MM.1S (cell line): Measurements from ENCODE around the gene SCFD2.

ENCODE experiments used
- DNase-seq: peaks from one replicate; pipeline ENCODE4 v3.0.0-alpha.2; 2015
- H2AFZ ChIP-seq: fragments of 300-600 bp; sonication (generic); 2 replicates; pipeline ENCODE4 v1.6.0; 2016; ENCODE audit warnings: antibody characterized with exemption, low read length
- H3F3A ChIP-seq: fragments of 300-600 bp; sonication (generic); 2 replicates; pipeline ENCODE4 v1.6.1; 2016; ENCODE audit warnings: mild to moderate bottlenecking, antibody characterized with exemption, low read length, moderate library complexity, mixed read lengths; ENCODE audit not compliant: insufficient read depth
- H3K27ac ChIP-seq: fragments of 300-600 bp; sonication (generic); 2 replicates; pipeline ENCODE4 v1.5.1; 2016; ENCODE audit warnings: mild to moderate bottlenecking, low read length
- H3K27me3 ChIP-seq: fragments of 300-600 bp; sonication (generic); replicated peaks from 2 replicates; pipeline ENCODE4 v1.6.0; 2016; ENCODE audit warnings: low read length; ENCODE audit not compliant: insufficient read depth
- H3K36me3 ChIP-seq: fragments of 300-600 bp; sonication (generic); replicated peaks from 2 replicates; pipeline ENCODE4 v1.6.1; 2016; ENCODE audit warnings: mild to moderate bottlenecking, low read length, mixed read lengths; ENCODE audit not compliant: insufficient read depth
- H3K4me1 ChIP-seq: fragments of 300-600 bp; sonication (generic); 2 replicates; pipeline ENCODE4 v1.6.1; 2016; ENCODE audit warnings: low read length, mixed read lengths
- H3K4me2 ChIP-seq: fragments of 300-600 bp; sonication (generic); 2 replicates; pipeline ENCODE4 v1.6.0; 2016; ENCODE audit warnings: low read depth, low read length
- H3K4me3 ChIP-seq: fragments of 300-600 bp; sonication (generic); 2 replicates; pipeline ENCODE4 v1.5.1; 2016; ENCODE audit warnings: low read length, mixed read lengths
- H3K79me2 ChIP-seq: fragments of 300-600 bp; sonication (generic); 2 replicates; pipeline ENCODE4 v1.6.1; 2016; ENCODE audit warnings: mixed run types, low read length, mixed read lengths
- H3K9ac ChIP-seq: fragments of 300-600 bp; sonication (generic); 2 replicates; pipeline ENCODE4 v1.6.1; 2016; ENCODE audit warnings: low read length, mixed read lengths
- H3K9me2 ChIP-seq: fragments of 300-600 bp; sonication (generic); replicated peaks from 2 replicates; pipeline ENCODE4 v1.6.1; 2016; ENCODE audit warnings: mild to moderate bottlenecking, low read length, mixed read lengths; ENCODE audit not compliant: insufficient read depth
- H3K9me3 ChIP-seq: fragments of 300-600 bp; sonication (generic); replicated peaks from 2 replicates; pipeline ENCODE4 v1.6.1; 2016; ENCODE audit warnings: mild to moderate bottlenecking, low read length, mixed read lengths; ENCODE audit not compliant: insufficient read depth
- H4K20me1 ChIP-seq: fragments of 300-600 bp; sonication (generic); 2 replicates; pipeline ENCODE4 v1.6.1; 2016; ENCODE audit warnings: mild to moderate bottlenecking, low read length, moderate library complexity, mixed read lengths; ENCODE audit not compliant: insufficient read depth
- CTCF ChIP-seq: fragments of 300-600 bp; sonication (generic); IDR thresholded peaks from 2 replicates; pipeline ENCODE4 v1.5.1; 2016; ENCODE audit warnings: antibody characterized with exemption, low read length, mixed read lengths
- EZH2 ChIP-seq: fragments of 300-600 bp; sonication (generic); optimal IDR thresholded peaks from 2 replicates; pipeline ENCODE3; 2017; ENCODE audit warnings: low read depth, mild to moderate bottlenecking, antibody characterized with exemption, low read length, mixed read lengths
- EZH2phosphoT487 ChIP-seq: fragments of 300-600 bp; sonication (generic); IDR thresholded peaks from 2 replicates; pipeline ENCODE4 v1.6.1; 2018; ENCODE audit warnings: antibody characterized with exemption, low read length

The SCFD2 gene

GRCh38 chr4:52868133-52868532 is 497.7 kb downstream of the SCFD2 start:
- TF ChIP-seq EZH2phosphoT487, result no peak
- TF ChIP-seq CTCF, result no peak
- no peak for TF ChIP-seq EZH2
- H3F3A ChIP-seq, result no peaks in the 10 kb centered on the region
- H4K20me1 ChIP-seq, result no peaks in the 10 kb centered on the region
- no peaks in the 10 kb centered on the region for H3K79me2 ChIP-seq
- no peak overlapping the region for H3K9ac ChIP-seq
- no peaks in the 10 kb centered on the region for H3K36me3 ChIP-seq
- H3K4me2 ChIP-seq, result no peak overlapping the region
- H3K27ac ChIP-seq, result no peak overlapping the region
- H3K4me1 ChIP-seq, result no peaks in the 10 kb centered on the region
- no peak overlapping the region for H3K4me3 ChIP-seq
- H3K9me2 ChIP-seq, result no peaks in the 10 kb centered on the region
- DNase-seq, result no peak
- no peaks in the 10 kb centered on the region for H3K27me3 ChIP-seq
- H2AFZ ChIP-seq, result no peak overlapping the region
- H3K9me3 ChIP-seq, result no peaks in the 10 kb centered on the region

- TF ChIP-seq EZH2phosphoT487 (no peak), CTCF (no peak), EZH2 (no peak)
- no peaks in the 10 kb centered on the region for H3K9me2 ChIP-seq
These were observed 498.7 kb downstream of the SCFD2 start for GRCh38 chr4:52867163-52867562.

GRCh38 chr4:52866734-52867133 is 499.1 kb downstream of the SCFD2 start:
- Histone ChIP-seq H3K36me3 (no peaks in the 10 kb centered on the region), H3K4me3 (no peak overlapping the region), H3K27me3 (no peaks in the 10 kb centered on the region), H3K4me1 (no peaks in the 10 kb centered on the region), H3K9me2 (no peaks in the 10 kb centered on the region), H3K9me3 (no peaks in the 10 kb centered on the region), H3F3A (no peaks in the 10 kb centered on the region), H2AFZ (no peak overlapping the region), H3K9ac (no peak overlapping the region), H4K20me1 (no peaks in the 10 kb centered on the region), H3K27ac (no peak overlapping the region), H3K79me2 (no peaks in the 10 kb centered on the region), H3K4me2 (no peak overlapping the region)
- TF ChIP-seq CTCF (no peak), EZH2 (no peak), EZH2phosphoT487 (no peak)
- DNase-seq, result no peak

More at GRCh38 chr4:52867163-52867562, 498.7 kb downstream of the SCFD2 start:
- no peaks in the 10 kb centered on the region for H3F3A ChIP-seq
- H3K4me1 ChIP-seq, result no peaks in the 10 kb centered on the region
- H3K4me3 ChIP-seq, result no peak overlapping the region
- H3K4me2 ChIP-seq, result no peak overlapping the region
- no peaks in the 10 kb centered on the region for H3K79me2 ChIP-seq
- H3K36me3 ChIP-seq, result no peaks in the 10 kb centered on the region
- H4K20me1 ChIP-seq, result no peaks in the 10 kb centered on the region
- no peak for DNase-seq
- no peaks in the 10 kb centered on the region for H3K9me3 ChIP-seq
- no peaks in the 10 kb centered on the region for H3K27me3 ChIP-seq
- no peak overlapping the region for H3K9ac ChIP-seq
- no peak overlapping the region for H2AFZ ChIP-seq
- H3K27ac ChIP-seq, result no peak overlapping the region
